Measurements from ENCODE around the gene PHACTR1. TPM values are rescaled to one million over a fixed set of nuclear protein-coding genes. Genes with fewer than 3 reads are reported as not detected.

Gene PHACTR1
- polyA plus RNA-seq, 2 of the 4 experiments (the other 2 are of a cell fraction) = not detected

GRCh38 chr6:13094781-13095425 is 378.3 kb downstream of the PHACTR1 start:
- FAIRE-seq = no peak

GRCh38 chr6:13096084-13096483 is 379.5 kb downstream of the PHACTR1 start:
- POLR2A ChIA-PET = no interaction called here
- H3K4me3 ChIP-seq = no peak overlapping the region
- H3K4me2 ChIP-seq = no peak overlapping the region
- ATAC-seq (no peak), FAIRE-seq (no peak), DNase-seq (ENCODE audit: low read depth in 1 of 2, low spot score in 1 of 2) (no peak)
- H3K4me1 ChIP-seq = no peaks in the 10 kb centered on the region
- no peak for TF ChIP-seq NR3C1 (IDR thresholded peaks at IDR 0.05)
- no peak for TF ChIP-seq RAD21 (conservative IDR thresholded peaks at IDR 0.05 in 1 of 2, IDR thresholded peaks at IDR 0.05 in 1 of 2)
- no peak for TF ChIP-seq EP300 (IDR thresholded peaks at IDR 0.05)
- TF ChIP-seq JUNB (IDR thresholded peaks at IDR 0.05) = no peak
- TF ChIP-seq SREBF2 (IDR thresholded peaks at IDR 0.05) = no peak
- 39% methylated on average over 3 of the region's 3 CpGs for WGBS (ENCODE audit: missing lambda C conversion rate)
- CTCF ChIA-PET = no interaction called here
- no peak overlapping the region for H3K27ac ChIP-seq
- no peaks in the 10 kb centered on the region for H3K9me3 ChIP-seq

More at GRCh38 chr6:13094781-13095425, 378.3 kb downstream of the PHACTR1 start:
- no peak for ATAC-seq
- no peak for TF ChIP-seq CTCF (IDR thresholded peaks at IDR 0.05)
- no peak for TF ChIP-seq ATOH8 (CRISPR knock-in tag; IDR thresholded peaks at IDR 0.05; ENCODE audit: low read depth)
- no peak for TF ChIP-seq BHLHE40 (IDR thresholded peaks at IDR 0.05; ENCODE audit: low read depth, low read length)
- no peak for TF ChIP-seq NR3C1 (IDR thresholded peaks at IDR 0.05)
- no peak for TF ChIP-seq MAX (IDR thresholded peaks at IDR 0.05)
- TF ChIP-seq RFX5 (IDR thresholded peaks at IDR 0.05) = no peak
- no peak for TF ChIP-seq EHF (CRISPR knock-in tag; IDR thresholded peaks at IDR 0.05)
- TF ChIP-seq JUNB (IDR thresholded peaks at IDR 0.05) = no peak
- TF ChIP-seq HOXB5 (CRISPR knock-in tag; IDR thresholded peaks at IDR 0.05) = no peak
- no peak for TF ChIP-seq HDAC2 (IDR thresholded peaks at IDR 0.05)
- Histone ChIP-seq H3K4me3 (no peak overlapping the region), H3K9me3 (no peaks in the 10 kb centered on the region), H3K4me2 (no peak overlapping the region), H3K27ac (no peak overlapping the region), H3K4me1 (no peaks in the 10 kb centered on the region)
- ChIA-PET POLR2A (no interaction called here), CTCF (no interaction called here)
- no peak for DNase-seq (ENCODE audit: low read depth in 1 of 2, low spot score in 1 of 2)
- 37% methylated on average over 3 of the region's 3 CpGs for WGBS (ENCODE audit: missing lambda C conversion rate)

GRCh38 chr6:13097454-13097853 is 380.9 kb downstream of the PHACTR1 start:
- ChIA-PET CTCF (no interaction called here), POLR2A (no interaction called here)
- DNase-seq (ENCODE audit: low read depth in 1 of 2, low spot score in 1 of 2) (no peak), FAIRE-seq (no peak), ATAC-seq (no peak)
- H3K4me3 ChIP-seq = no peak overlapping the region
- TF ChIP-seq RAD21 (conservative IDR thresholded peaks at IDR 0.05 in 1 of 2, IDR thresholded peaks at IDR 0.05 in 1 of 2) (no peak), TP53 (CRISPR knock-in tag; IDR thresholded peaks at IDR 0.05) (no peak), EHMT2 (IDR thresholded peaks at IDR 0.05; ENCODE audit: low read depth) (no peak), PBX3 (IDR thresholded peaks at IDR 0.05) (no peak), JUNB (IDR thresholded peaks at IDR 0.05) (no peak), TFCP2L1 (CRISPR knock-in tag; IDR thresholded peaks at IDR 0.05) (no peak), NR3C1 (IDR thresholded peaks at IDR 0.05) (no peak), BHLHE40 (IDR thresholded peaks at IDR 0.05; ENCODE audit: low read depth, low read length) (no peak), HEYL (CRISPR knock-in tag; IDR thresholded peaks at IDR 0.05) (no peak), RARB (CRISPR knock-in tag; IDR thresholded peaks at IDR 0.05) (no peak), NFE2L2 (conservative IDR thresholded peaks at IDR 0.05; ENCODE audit: low read length) (no peak), EP300 (IDR thresholded peaks at IDR 0.05) (no peak), USF2 (IDR thresholded peaks at IDR 0.05) (no peak), MAFK (IDR thresholded peaks at IDR 0.05; ENCODE audit: partially characterized antibody) (no peak), REST (IDR thresholded peaks at IDR 0.05) (no peak)
- no peak overlapping the region for H3K27ac ChIP-seq
- no peaks in the 10 kb centered on the region for H3K4me1 ChIP-seq
- no peaks in the 10 kb centered on the region for H3K9me3 ChIP-seq
- 5% methylated on average over 1 of the region's 1 CpG for WGBS (ENCODE audit: missing lambda C conversion rate)
- no peak overlapping the region for H3K4me2 ChIP-seq

Measured in A549 (cell line).